HepG2 (cell line): ENCODE results near the gene ARF6.

Experiments used
- MTF1 ChIP-seq: sonication (generic); formaldehyde crosslinking; IDR thresholded peaks from 2 replicates; pipeline ENCODE4 v1.5.0; 2020; ENCODE audit warnings: missing genetic modification reagents
- ZFX ChIP-seq: sonication (generic); formaldehyde crosslinking; IDR thresholded peaks from 2 replicates; pipeline ENCODE4 v1.4.0; 2020; ENCODE audit warnings: mild to moderate bottlenecking, low read depth, missing genetic modification reagents, moderate library complexity
- ZNF556 ChIP-seq: sonication (generic); formaldehyde crosslinking; IDR thresholded peaks from 2 replicates; pipeline ENCODE4 v1.4.0; 2020; ENCODE audit warnings: mild to moderate bottlenecking, missing genetic modification reagents, borderline replicate concordance

DNA sequence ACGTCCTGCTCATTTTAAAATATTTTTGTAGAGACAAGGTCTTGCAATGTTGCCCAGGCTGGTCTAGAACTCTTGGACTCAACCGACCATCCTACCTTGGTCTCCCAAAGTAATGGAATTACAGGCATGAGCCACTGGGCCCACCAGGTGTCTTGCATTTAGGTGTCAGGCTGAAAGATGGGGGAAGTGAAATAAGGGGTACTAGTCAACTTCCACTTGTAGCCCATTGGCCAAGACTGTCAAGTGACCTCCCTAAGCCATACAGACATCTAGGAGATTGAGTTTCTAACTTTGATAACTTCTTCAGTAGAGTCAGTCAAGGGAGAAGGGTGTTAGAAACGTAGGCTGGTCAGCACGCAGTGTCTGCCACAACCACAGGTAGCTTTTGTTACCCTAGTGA is 32.0 kb downstream of the ARF6 start:
- TF ChIP-seq ZFX (CRISPR knock-in tag) (no peak), MTF1 (CRISPR knock-in tag) (no peak), ZNF556 (CRISPR knock-in tag) (no peak)
